Measurements from ENCODE around the gene PROCA1. TPM values are rescaled to one million over a fixed set of nuclear protein-coding genes. Genes with fewer than 3 reads are reported as not detected.

PROCA1 gene
- total and polyA plus RNA-seq, 9 of the 15 experiments (the other 6 are each of a cell fraction or from before 2014, with no cell fraction given) = 0.78 to 16.2 (median 5.6) TPM

DNA sequence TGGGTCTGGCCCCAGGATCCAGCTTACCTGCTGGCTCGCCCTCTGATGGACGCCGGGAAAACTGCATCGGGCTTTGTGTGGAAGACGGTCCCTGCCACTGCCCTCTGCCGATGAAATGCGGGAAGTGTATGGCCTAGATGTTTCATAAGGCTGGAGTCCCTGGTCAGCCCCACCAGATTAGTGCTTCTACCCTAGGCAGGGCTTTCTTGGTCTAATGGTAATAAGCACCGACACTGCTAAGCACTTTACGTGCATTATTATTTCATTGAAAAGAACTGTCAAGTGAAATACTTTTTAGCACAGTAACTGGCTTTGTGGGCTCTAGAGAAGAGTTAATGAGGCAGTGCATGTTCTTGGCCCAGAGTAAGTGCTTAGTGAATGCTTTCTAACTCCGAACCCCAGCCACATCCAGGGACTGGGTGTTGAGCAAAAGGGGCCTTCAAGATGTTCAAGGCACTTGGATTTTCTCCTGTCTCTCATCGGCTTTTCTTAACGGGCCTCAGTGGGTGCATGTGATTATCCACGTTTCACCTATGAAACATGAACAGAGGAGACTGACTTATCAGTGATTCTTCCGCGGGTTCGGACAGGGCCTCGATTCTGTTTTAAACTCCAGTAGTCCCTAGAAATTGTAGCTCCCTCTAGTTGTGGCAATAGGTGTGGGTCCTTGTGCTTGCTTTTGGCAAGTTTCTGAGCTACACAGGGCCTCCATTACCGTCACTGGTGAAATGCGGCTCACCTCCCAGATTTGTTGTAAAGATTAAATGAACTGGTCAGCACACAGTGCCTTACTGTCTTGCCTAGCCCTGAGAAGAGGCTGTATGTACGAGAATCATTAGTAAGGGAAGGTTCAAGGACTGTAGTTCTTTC lies 38.7 kb upstream of the PROCA1 start (continued):
- TF ChIP-seq KLF1 (tag; IDR thresholded peaks at IDR 0.05) (no peak), SOX6 (IDR thresholded peaks at IDR 0.05) (peak; percentile 69), NBN (IDR thresholded peaks at IDR 0.05; ENCODE audit: low read depth) (peak; percentile 89), RBBP5 (IDR thresholded peaks at IDR 0.05; ENCODE audit: borderline replicate concordance, insufficient read depth, low read length, poor library complexity, severe bottlenecking) (no peak), POLR2G (IDR thresholded peaks at IDR 0.05; ENCODE audit: low read depth, low read length) (peak; percentile 57; the same call in 1 of the 2 replicates), GATAD2B (IDR thresholded peaks at IDR 0.05; ENCODE audit: borderline replicate concordance) (no peak), GABPB2 (CRISPR knock-in tag; conservative IDR thresholded peaks at IDR 0.05) (no peak), SRSF9 (IDR thresholded peaks at IDR 0.05; ENCODE audit: borderline replicate concordance, low read depth, low read length) (no peak), ILK (tag; IDR thresholded peaks at IDR 0.05; ENCODE audit: borderline replicate concordance, low read depth) (no peak), NUFIP1 (IDR thresholded peaks at IDR 0.05; ENCODE audit: partially characterized antibody) (no peak), BDP1 (IDR thresholded peaks at IDR 0.05; ENCODE audit: insufficient read depth, insufficient read length) (no peak), NR3C1 (CRISPR knock-in tag; IDR thresholded peaks at IDR 0.05) (no peak), LARP7 (IDR thresholded peaks at IDR 0.05) (no peak), BRF1 (IDR thresholded peaks at IDR 0.05; ENCODE audit: borderline replicate concordance, extremely low read depth, insufficient read length) (no peak), FUS (optimal IDR thresholded peaks at IDR 0.05; ENCODE audit: low read depth, low read length) (no peak), ETS2 (tag; IDR thresholded peaks at IDR 0.05; ENCODE audit: borderline replicate concordance, poor library complexity, severe bottlenecking) (no peak), ZFX (CRISPR knock-in tag; IDR thresholded peaks at IDR 0.05) (peak; percentile 80), ZC3H11A (IDR thresholded peaks at IDR 0.05; ENCODE audit: low read depth, low read length) (no peak; the same call in 1 of the 2 replicates)
- TF ChIP-seq, protein P1, sequence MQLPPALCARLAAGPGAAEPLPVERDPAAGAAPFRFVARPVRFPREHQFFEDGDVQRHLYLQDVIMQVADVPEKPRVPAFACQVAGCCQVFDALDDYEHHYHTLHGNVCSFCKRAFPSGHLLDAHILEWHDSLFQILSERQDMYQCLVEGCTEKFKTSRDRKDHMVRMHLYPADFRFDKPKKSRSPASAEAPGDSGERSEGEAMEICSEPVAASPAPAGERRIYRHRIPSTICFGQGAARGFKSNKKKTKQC (CRISPR knock-in tag; IDR thresholded peaks at IDR 0.05) = no peak
- TF ChIP-seq, protein P2, sequence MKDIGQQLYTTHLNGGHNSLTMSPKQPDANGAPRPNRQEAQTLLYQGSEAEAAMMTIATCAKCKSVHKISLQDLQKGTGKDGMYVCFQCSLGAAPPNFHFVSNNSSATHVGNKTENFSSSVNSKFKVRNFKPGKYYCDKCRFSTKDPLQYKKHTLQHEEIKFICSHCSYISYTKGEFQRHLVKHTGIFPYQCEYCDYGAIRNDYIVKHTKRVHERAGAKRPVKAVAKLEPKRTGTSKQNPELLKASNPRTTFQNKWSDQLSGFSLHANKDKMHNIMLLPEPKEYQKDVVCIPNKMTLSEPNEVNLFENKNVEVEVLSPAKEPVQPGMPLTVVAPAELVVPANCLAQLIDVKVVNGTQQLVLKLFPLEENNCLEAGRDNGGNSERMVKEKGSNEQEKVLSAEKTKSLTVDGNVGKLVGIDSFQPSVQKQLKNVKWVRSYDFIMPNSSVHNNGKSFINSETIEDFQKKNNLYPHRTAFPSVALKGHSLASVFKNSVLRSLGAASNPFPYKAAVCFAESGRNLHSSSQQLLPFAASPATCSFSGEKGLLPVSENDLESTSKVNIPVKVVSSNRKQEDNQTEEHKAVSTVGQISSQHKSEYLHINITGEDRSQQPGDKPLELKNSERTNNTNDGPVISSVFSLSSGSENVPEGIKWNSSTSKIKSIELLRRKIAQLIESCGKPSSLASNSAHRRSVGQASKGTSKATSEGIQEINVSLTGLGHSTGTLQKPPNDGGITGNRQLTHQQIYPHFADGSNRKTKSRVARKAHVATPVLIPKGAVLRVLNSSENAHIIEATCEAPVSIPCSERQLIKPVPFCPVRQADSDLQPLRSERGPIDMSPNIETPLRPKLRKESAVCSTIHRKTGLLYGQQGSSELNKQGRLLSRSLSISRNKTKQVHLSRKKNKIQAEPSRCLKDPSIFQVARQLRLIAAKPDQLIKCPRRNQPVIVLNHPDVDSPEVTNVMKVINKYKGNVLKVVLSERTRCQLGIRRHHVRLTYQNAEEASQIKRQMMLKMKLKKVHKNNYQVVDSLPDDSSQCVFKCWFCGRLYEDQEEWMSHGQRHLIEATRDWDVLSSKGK (CRISPR knock-in tag; IDR thresholded peaks at IDR 0.05) = no peak
- TF ChIP-seq, protein P3, sequence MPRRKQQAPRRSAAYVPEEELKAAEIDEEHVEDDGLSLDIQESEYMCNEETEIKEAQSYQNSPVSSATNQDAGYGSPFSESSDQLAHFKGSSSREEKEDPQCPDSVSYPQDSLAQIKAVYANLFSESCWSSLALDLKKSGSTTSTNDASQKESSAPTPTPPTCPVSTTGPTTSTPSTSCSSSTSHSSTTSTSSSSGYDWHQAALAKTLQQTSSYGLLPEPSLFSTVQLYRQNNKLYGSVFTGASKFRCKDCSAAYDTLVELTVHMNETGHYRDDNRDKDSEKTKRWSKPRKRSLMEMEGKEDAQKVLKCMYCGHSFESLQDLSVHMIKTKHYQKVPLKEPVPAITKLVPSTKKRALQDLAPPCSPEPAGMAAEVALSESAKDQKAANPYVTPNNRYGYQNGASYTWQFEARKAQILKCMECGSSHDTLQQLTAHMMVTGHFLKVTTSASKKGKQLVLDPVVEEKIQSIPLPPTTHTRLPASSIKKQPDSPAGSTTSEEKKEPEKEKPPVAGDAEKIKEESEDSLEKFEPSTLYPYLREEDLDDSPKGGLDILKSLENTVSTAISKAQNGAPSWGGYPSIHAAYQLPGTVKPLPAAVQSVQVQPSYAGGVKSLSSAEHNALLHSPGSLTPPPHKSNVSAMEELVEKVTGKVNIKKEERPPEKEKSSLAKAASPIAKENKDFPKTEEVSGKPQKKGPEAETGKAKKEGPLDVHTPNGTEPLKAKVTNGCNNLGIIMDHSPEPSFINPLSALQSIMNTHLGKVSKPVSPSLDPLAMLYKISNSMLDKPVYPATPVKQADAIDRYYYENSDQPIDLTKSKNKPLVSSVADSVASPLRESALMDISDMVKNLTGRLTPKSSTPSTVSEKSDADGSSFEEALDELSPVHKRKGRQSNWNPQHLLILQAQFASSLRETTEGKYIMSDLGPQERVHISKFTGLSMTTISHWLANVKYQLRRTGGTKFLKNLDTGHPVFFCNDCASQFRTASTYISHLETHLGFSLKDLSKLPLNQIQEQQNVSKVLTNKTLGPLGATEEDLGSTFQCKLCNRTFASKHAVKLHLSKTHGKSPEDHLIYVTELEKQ (CRISPR knock-in tag; IDR thresholded peaks at IDR 0.05) = no peak
